Stimulated activated CD4-positive, alpha-beta T cell treated with anti-CD3 and anti-CD28 coated beads, Interleukin-2, amount 100 ng/mL, for 48 hours (primary cell): ENCODE results near the gene PIK3C2G.
"Not testable (repeated sequence)": the region's sequence is repeated elsewhere in the genome, so short reads cannot be mapped to it uniquely, and the experiment has no call there.

Experiments
- DNase-seq, 2 donors: peaks; one replicate each; pipeline ENCODE4 v3.0.0-alpha.2; 2020

PIK3C2G gene

GRCh38 chr12:18651525-18651924, 390.2 kb downstream of the PIK3C2G start:
- DNase-seq, result no peak

GRCh38 chr12:18652596-18652995, 391.3 kb downstream of the PIK3C2G start:
- DNase-seq, result no peak

- no peak for DNase-seq
Measured at GRCh38 chr12:18653465-18653864, 392.1 kb downstream of the PIK3C2G start.

DNA sequence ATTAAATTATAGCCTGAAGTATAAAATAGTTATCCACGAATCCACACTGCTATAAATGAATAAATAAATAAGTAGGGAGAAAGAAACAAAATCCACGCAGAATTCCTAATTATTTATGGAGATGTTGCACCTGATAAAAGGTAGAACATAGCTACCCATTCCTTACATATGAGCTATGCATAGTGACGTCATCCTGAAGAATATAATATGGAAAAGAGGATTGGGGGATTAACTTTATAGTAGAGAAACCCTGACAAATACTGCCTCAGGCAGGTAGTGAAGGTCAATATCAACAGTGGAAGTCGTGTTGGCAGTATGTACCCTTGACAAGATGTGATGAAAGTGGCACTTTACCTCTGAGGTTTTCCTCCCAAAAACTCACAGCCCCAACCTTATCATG, 394.0 kb downstream of the PIK3C2G start:
- DNase-seq, result no peak

DNA sequence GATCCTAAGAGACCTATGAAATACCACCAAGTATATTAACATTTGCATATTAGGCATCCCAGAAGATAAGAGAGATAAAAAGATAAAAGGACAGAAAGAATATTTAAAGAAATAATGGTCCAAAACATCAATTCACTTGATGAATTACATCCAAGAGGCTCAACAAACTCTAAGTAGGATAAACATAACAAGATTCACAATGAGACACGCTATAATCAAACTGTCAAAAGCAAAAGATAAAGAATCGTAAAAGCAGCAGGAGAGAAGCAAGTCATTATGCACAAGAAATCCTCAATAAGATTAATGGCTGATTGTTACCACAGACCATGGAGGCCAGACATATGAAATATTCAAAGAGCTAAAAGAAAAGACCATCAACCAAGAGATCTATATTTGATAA, 396.9 kb downstream of the PIK3C2G start:
- no peak for DNase-seq

DNA sequence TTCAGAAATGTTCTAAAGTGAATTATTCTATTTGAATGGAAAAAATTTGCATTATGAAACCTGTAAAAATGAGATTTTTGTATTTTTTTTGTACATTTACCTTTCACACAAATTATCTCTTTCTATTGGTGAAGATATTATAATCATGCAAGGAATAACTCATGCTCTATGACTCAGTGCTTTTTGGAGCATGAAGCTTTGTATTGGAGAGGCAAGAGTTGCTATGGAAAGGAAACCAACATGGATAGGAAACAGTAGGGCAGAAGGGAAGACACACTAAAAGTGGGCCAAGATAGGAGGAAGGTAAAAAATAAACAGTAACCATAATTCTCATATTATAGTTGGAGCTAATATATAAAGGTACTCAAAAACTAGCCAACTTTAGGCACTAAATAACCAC, 397.5 kb downstream of the PIK3C2G start:
- DNase-seq, result no peak

DNA sequence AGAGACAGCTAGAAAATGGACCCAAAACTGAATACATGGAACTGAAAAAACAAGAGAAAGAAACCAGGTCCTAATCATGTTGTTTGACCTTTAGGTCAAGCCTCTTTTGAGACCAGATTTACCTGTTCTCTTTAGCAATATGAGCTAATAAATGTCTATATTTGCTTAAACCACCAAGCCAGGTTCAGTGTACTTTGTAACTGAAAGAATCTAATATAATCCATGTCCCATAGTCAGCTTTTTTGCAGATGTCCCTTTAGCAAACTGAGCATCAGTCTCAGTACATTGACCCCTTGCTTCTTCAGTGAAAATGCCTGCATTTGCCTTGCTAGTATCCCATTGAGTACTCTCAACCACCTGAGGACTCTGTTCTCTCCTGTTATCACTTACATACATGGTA, 414.8 kb downstream of the PIK3C2G start:
- no peak for DNase-seq

GRCh38 chr12:18676996-18677588, 415.8 kb downstream of the PIK3C2G start:
- DNase-seq, result no peak

DNA sequence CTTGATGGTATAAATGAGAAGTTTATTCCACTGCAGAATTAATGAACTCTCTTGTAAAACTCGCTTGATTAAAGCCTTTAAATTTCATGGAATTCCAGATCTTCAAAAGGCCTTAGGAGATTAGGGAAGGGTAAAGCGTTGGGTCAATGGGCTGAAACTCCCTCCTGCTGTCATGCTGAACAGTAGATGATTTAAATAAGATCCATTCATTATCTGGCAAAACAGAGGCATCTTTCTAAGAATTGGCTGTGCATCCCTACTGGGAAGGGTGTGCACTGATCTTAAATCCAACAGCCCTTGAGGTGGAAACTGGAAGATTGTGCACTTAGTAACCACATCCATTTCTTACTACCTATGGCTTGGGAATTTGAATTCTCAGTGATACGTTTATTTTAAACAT, 420.5 kb downstream of the PIK3C2G start:
- no peak for DNase-seq

- DNase-seq, result no peak
Measured at GRCh38 chr12:18683327-18684013, 422.2 kb downstream of the PIK3C2G start.

DNA sequence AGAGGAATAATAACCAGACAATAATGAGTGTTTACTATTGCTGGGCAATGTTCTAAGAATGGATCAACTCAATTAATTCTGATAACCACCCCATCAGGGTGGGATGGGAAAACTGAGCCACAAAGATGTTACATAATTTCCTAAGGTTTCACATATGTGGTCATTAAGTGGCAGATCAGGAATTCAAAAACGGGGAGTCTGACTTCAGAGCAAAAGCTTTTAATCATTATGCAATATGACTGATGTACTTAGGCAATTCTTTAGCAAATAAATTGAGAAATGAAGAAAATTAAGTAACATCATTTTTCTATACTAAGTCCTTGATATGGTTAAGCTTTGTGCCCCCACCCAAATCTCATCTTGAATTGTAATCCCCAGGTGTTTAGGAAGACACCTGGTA, 423.1 kb downstream of the PIK3C2G start:
- no peak for DNase-seq

DNA sequence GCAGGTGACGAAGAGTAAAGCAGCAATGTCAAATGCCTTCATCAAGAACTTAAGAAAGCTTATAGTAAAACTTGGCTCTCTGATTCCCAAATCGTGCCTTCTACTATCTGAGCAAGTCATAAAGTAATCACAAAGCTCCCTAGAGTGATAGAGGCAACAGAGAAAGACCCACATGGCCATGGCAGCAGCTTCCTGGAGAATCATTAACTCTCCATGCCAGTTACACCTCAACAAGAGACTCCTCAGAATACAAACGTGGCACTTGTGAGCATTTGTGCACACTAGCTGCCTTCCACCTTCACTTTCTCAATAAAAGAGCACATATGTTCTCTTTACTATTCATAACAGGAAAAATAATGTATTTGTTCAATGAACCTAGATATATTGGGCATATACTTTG, 428.5 kb downstream of the PIK3C2G start:
- DNase-seq, result no peak

GRCh38 chr12:18690653-18691052, 429.3 kb downstream of the PIK3C2G start:
- no peak for DNase-seq

GRCh38 chr12:18693986-18694385, 432.7 kb downstream of the PIK3C2G start:
- DNase-seq, result not testable (repeated sequence)

- DNase-seq, result no peak
Measured at GRCh38 chr12:18696971-18697602, 435.8 kb downstream of the PIK3C2G start.
